Measurements from ENCODE around the gene POLD1.
A peak's percentile ranks its signal among the peaks of the same experiment; 100 is the strongest.

GRCh38 chr19:50414864-50415660 lies 30.9 kb downstream of the POLD1 start:
- TF ChIP-seq EZH2 (IDR thresholded peaks at IDR 0.05) (no peak), EZH2phosphoT487 (IDR thresholded peaks at IDR 0.05) (no peak)
- TF ChIP-seq, protein P1, sequence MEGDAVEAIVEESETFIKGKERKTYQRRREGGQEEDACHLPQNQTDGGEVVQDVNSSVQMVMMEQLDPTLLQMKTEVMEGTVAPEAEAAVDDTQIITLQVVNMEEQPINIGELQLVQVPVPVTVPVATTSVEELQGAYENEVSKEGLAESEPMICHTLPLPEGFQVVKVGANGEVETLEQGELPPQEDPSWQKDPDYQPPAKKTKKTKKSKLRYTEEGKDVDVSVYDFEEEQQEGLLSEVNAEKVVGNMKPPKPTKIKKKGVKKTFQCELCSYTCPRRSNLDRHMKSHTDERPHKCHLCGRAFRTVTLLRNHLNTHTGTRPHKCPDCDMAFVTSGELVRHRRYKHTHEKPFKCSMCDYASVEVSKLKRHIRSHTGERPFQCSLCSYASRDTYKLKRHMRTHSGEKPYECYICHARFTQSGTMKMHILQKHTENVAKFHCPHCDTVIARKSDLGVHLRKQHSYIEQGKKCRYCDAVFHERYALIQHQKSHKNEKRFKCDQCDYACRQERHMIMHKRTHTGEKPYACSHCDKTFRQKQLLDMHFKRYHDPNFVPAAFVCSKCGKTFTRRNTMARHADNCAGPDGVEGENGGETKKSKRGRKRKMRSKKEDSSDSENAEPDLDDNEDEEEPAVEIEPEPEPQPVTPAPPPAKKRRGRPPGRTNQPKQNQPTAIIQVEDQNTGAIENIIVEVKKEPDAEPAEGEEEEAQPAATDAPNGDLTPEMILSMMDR (IDR thresholded peaks at IDR 0.05): peak; percentile 91

All from neural progenitor cell (in vitro differentiated cells).